UCSD-AML1 (cell line): ENCODE data around the gene MAPK8IP2.
"Not testable (repeated sequence)": the region's sequence is repeated elsewhere in the genome, so short reads cannot be mapped to it uniquely, and the experiment has no call there.

Experiments
- DNase-seq: peaks from one replicate; lab custom pipeline; 2025; ENCODE audit not compliant: unreplicated experiment; lab: John Stamatoyannopoulos, UW

The MAPK8IP2 gene

GRCh38 chr22:50599816-50600455 lies 657 bp upstream of the MAPK8IP2 start:
- DNase-seq, result peak; percentile 48

GRCh38 chr22:50600967-50601668 lies 525 bp downstream of the MAPK8IP2 start:
- DNase-seq, result no peak

GRCh38 chr22:50601669-50602337 lies 1.2 kb downstream of the MAPK8IP2 start:
- DNase-seq, result no peak

GRCh38 chr22:50602338-50602700 lies 1.7 kb downstream of the MAPK8IP2 start:
- no peak for DNase-seq

GRCh38 chr22:50603511-50604255 lies 3.1 kb downstream of the MAPK8IP2 start:
- no peak for DNase-seq

GRCh38 chr22:50604256-50605001 lies 3.8 kb downstream of the MAPK8IP2 start:
- no peak for DNase-seq

- no peak for DNase-seq
These were observed 4.5 kb downstream of the MAPK8IP2 start for GRCh38 chr22:50605002-50605612.

- no peak for DNase-seq
These were observed 5.1 kb downstream of the MAPK8IP2 start for GRCh38 chr22:50605613-50606074.

- DNase-seq, result peak; percentile 36
These were observed 5.8 kb downstream of the MAPK8IP2 start for GRCh38 chr22:50606165-50606945.

GRCh38 chr22:50606946-50607658 lies 6.5 kb downstream of the MAPK8IP2 start:
- DNase-seq, result no peak

GRCh38 chr22:50607659-50608020 lies 7.0 kb downstream of the MAPK8IP2 start:
- no peak for DNase-seq

GRCh38 chr22:50608058-50608840 lies 7.7 kb downstream of the MAPK8IP2 start:
- not testable (repeated sequence) for DNase-seq

- no peak for DNase-seq
These were observed 8.4 kb downstream of the MAPK8IP2 start for GRCh38 chr22:50608996-50609395.

GRCh38 chr22:50609599-50609998 lies 9.0 kb downstream of the MAPK8IP2 start:
- DNase-seq, result no peak

- DNase-seq, result no peak
These were observed 9.5 kb downstream of the MAPK8IP2 start for GRCh38 chr22:50610041-50610451.

GRCh38 chr22:50610581-50610980 lies 10.0 kb downstream of the MAPK8IP2 start:
- no peak for DNase-seq

- DNase-seq, result no peak
These were observed 10.9 kb downstream of the MAPK8IP2 start for GRCh38 chr22:50611341-50612060.

GRCh38 chr22:50612168-50612527 lies 11.6 kb downstream of the MAPK8IP2 start:
- no peak for DNase-seq
